Prostate gland (tissue), 2 donors: ENCODE measurements around the gene NNT. TPM values are rescaled to one million over a fixed set of nuclear protein-coding genes. Genes with fewer than 3 reads are reported as not detected.
"Not testable (repeated sequence)": the region's sequence is repeated elsewhere in the genome, so short reads cannot be mapped to it uniquely, and the experiment has no call there.

ENCODE experiments used
- DNase-seq: peaks from one replicate; pipeline ENCODE4 v3.0.0-alpha.2; 2019; ENCODE audit warnings: low spot score
- H3K27ac ChIP-seq, 2 donors: fragments of 200-600 bp; sonication (generic); 2 replicates each; pipeline ENCODE4 v1.5.1; 2017 to 2019
- H3K27me3 ChIP-seq: fragments of 200-600 bp; sonication (generic); replicated peaks from 2 replicates; pipeline ENCODE4 v1.5.1; 2019; ENCODE audit not compliant: insufficient read depth
- H3K36me3 ChIP-seq, 2 donors: fragments of 200-600 bp; sonication (generic); 1 replicate in 1 of 2; 2 replicates in 1 of 2; pipeline versions ENCODE4 v1.5.1 to v1.8.1; 2017 to 2019
- H3K4me1 ChIP-seq: fragments of 200-600 bp; sonication (generic); replicated peaks from 2 replicates; pipeline ENCODE4 v1.5.1; 2019
- H3K4me3 ChIP-seq, 2 donors: fragments of 200-600 bp; sonication (generic); 2 replicates each; pipeline ENCODE4 v1.5.1; 2017 to 2019
- H3K9me3 ChIP-seq: fragments of 200-600 bp; sonication (generic); 2 replicates; pipeline ENCODE4 v1.5.1; 2017
- POLR2A ChIP-seq: fragments of 450-650 bp; IDR thresholded peaks from one replicate; pipeline ENCODE4 v1.6.1; 2016; ENCODE audit warnings: antibody characterized with exemption, mild to moderate bottlenecking
- POLR2AphosphoS5 ChIP-seq: sonication (generic); formaldehyde crosslinking; IDR thresholded peaks from one replicate; pipeline ENCODE4 v1.6.1; 2017; ENCODE audit warnings: antibody characterized with exemption
- WGBS: methylation state at CpG from one replicate; pipeline ENCODE4 v1.1.5; 2018; 5-methylcytosine and 5-hydroxymethylcytosine counted together
- intact Hi-C: fragments of 100-400 bp; cut with DNase I; formaldehyde crosslinking; loops from one replicate; pipeline ENCODE4 v1.14.2; 2022
- total RNA-seq, 2 donors: library from RNA; depleted of rRNA; stranded (reverse); fragments of >200 nt; gene quantifications; one replicate each; pipeline ENCODE4 v1.1.0, GENCODE V29; 2016
- TF ChIP-seq, protein P1 (sequence below), 4 experiments: fragments of 200-600 bp in 2 of 4; fragments of 450-650 bp in 2 of 4; sonication (generic) in 2 of 4; IDR thresholded peaks; 1 replicate in 3 of 4; 2 replicates in 1 of 4; pipeline ENCODE4 v1.5.1; 2016 to 2019; ENCODE audit warnings: antibody characterized with exemption in 4 of 4, mild to moderate bottlenecking in 2 of 4, moderate library complexity in 2 of 4

Gene NNT
- total RNA-seq, 2 donors from 2014 or later: 30.6 to 31.4 TPM

DNA sequence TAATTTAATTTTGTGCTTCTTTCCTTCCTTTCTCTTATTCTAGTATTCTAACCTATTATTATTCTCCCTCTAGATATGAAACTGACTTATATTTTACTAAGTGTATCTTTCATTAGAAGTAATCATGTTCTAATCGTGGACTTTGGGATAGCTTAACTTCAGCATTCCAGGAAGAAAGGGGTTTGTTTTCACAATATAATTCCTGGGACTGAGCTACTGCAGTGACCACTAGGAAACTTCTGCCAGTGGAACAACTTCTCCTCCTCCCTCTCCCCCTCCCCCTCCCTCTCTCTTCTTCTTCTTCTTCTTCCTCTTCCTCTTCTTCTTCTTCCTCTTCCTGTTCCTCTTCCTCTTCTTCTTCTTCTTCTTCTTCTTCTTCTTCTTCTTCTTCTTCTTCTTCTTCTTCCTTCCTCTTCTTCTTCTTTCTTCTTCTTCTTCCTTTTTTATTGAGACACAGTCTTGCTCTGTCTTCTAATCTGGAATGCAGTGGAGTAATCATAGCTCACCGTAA lies 127.9 kb downstream of the NNT start:
- intact Hi-C loops: loop anchor here (5.0 kb wide), 1 partner anchor 1041 kb away; no protein-coding TSS in a partner anchor

DNA sequence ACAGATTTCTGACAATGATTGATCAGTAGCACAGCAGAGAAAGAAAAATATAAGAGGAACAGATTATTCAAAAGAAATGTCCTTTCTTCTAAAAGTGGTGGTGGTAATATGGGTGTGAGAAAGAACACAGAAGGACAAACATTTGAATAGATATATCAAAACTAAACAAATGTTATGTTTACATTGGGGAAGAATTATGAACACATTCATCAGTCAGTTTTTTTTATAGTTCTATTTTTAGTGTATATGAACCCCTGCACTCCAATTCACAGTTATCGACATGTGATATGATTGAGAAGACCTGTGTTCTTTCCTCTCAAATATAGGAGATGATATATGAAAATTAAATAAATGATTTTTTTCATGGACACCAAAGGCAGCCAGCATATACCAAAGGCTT lies 128.6 kb downstream of the NNT start:
- no peak overlapping the region for H3K4me3 ChIP-seq
- intact Hi-C loops: loop anchor here (5.0 kb wide), 1 partner anchor 1041 kb away; no protein-coding TSS in a partner anchor
- H3K4me1 ChIP-seq: no peaks in the 10 kb centered on the region
- TF ChIP-seq, protein P1, sequence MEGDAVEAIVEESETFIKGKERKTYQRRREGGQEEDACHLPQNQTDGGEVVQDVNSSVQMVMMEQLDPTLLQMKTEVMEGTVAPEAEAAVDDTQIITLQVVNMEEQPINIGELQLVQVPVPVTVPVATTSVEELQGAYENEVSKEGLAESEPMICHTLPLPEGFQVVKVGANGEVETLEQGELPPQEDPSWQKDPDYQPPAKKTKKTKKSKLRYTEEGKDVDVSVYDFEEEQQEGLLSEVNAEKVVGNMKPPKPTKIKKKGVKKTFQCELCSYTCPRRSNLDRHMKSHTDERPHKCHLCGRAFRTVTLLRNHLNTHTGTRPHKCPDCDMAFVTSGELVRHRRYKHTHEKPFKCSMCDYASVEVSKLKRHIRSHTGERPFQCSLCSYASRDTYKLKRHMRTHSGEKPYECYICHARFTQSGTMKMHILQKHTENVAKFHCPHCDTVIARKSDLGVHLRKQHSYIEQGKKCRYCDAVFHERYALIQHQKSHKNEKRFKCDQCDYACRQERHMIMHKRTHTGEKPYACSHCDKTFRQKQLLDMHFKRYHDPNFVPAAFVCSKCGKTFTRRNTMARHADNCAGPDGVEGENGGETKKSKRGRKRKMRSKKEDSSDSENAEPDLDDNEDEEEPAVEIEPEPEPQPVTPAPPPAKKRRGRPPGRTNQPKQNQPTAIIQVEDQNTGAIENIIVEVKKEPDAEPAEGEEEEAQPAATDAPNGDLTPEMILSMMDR (IDR thresholded peaks at IDR 0.05): no peak
- TF ChIP-seq POLR2AphosphoS5: no peak
- TF ChIP-seq POLR2A: no peak
- H3K9me3 ChIP-seq: no peaks in the 10 kb centered on the region
- H3K27me3 ChIP-seq: no peaks in the 10 kb centered on the region
- WGBS: 91% methylated on average over 1 of the region's 1 CpG
- no peak overlapping the region for H3K27ac ChIP-seq
- no peaks in the 10 kb centered on the region for H3K36me3 ChIP-seq
- no peak for DNase-seq

More for the DNA sequence above, 127.9 kb downstream of the NNT start:
- no peak for DNase-seq
- H3K27me3 ChIP-seq: no peaks in the 10 kb centered on the region
- no peak overlapping the region for H3K4me3 ChIP-seq
- no peak overlapping the region for H3K27ac ChIP-seq
- TF ChIP-seq POLR2A: no peak
- no peak for TF ChIP-seq POLR2AphosphoS5
- TF ChIP-seq, protein P1 (IDR thresholded peaks at IDR 0.05): no peak
- WGBS: 63% methylated on average over 2 of the region's 2 CpGs
- H3K4me1 ChIP-seq: no peaks in the 10 kb centered on the region
- no peaks in the 10 kb centered on the region for H3K9me3 ChIP-seq
- H3K36me3 ChIP-seq: no peaks in the 10 kb centered on the region

- H3K9me3 ChIP-seq, H3K27ac ChIP-seq, H3K4me3 ChIP-seq, intact Hi-C loops, H3K4me1 ChIP-seq, H3K36me3 ChIP-seq, H3K27me3 ChIP-seq, DNase-seq: not testable (repeated sequence)
- 97% methylated on average over 17 of the region's 32 CpGs for WGBS
These were observed 143.1 kb downstream of the NNT start for GRCh38 chr5:43745923-43746548.

GRCh38 chr5:43750809-43751208 lies 147.8 kb downstream of the NNT start:
- Histone ChIP-seq H3K9me3 (no peaks in the 10 kb centered on the region), H3K36me3 (no peaks in the 10 kb centered on the region), H3K4me3 (no peak overlapping the region), H3K27ac (no peak overlapping the region), H3K4me1 (no peaks in the 10 kb centered on the region), H3K27me3 (no peaks in the 10 kb centered on the region)
- 93% methylated on average over 2 of the region's 2 CpGs for WGBS
- no peak for DNase-seq
- intact Hi-C loops: no loop called here
- no peak for TF ChIP-seq POLR2AphosphoS5
- TF ChIP-seq POLR2A: no peak
- TF ChIP-seq, protein P1 (IDR thresholded peaks at IDR 0.05): no peak

- no peak for DNase-seq
- Histone ChIP-seq H3K4me3 (no peak overlapping the region), H3K9me3 (no peaks in the 10 kb centered on the region), H3K36me3 (no peaks in the 10 kb centered on the region), H3K4me1 (no peaks in the 10 kb centered on the region), H3K27me3 (no peaks in the 10 kb centered on the region), H3K27ac (no peak overlapping the region)
- intact Hi-C loops: no loop called here
- WGBS: 76% methylated on average over 2 of the region's 2 CpGs
- TF ChIP-seq, protein P1 (IDR thresholded peaks at IDR 0.05): no peak
- TF ChIP-seq POLR2A: no peak
- no peak for TF ChIP-seq POLR2AphosphoS5
These were observed 150.1 kb downstream of the NNT start for GRCh38 chr5:43753069-43753468.

Other genes starting within 250 kb of the NNT start
- gene CCL28, start 190.8 kb upstream of the NNT start, total RNA-seq: 1 to 10 TPM; 4.4 to 6.3 TPM
- 10 to 100 TPM; 11.8 to 14.9 TPM for gene TMEM267, start 119.3 kb upstream of the NNT start, total RNA-seq
- gene C5orf34, start 88.0 kb upstream of the NNT start, total RNA-seq: 1 to 10 TPM; 1.5 to 4.5 TPM
- 100 to 1,000 TPM in 1 of 2 donors, 10 to 100 TPM in 1; 84.6 to 150 TPM for gene PAIP1, start 46.1 kb upstream of the NNT start, total RNA-seq